ENCODE results near the gene PAMR1.

PAMR1 gene

DNA sequence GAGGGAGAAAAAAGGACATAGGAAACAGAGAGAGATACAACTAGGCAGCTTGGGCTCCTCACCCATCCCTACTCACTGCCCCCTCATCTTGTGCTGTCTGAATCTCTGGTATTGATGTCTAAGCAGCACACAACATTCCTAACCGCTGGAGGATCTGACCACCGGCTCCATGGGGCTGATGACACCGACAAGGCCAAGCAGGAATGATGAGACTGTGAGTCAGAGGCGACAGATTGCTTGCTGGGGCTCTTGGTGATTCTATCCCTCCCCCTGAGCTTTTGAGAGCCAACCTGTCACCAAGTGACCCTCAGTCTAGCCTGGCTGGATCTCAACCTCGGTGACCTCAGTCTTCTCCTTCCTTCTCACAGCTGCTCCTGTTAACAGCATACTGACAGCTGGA lies 13.8 kb downstream of the PAMR1 start:
- Histone ChIP-seq H3K18ac (ENCODE audit: low read length) (no peak overlapping the region), H3K36me3 (ENCODE audit: control insufficient read depth, insufficient read depth, low read length) (no peaks in the 10 kb centered on the region), H3K4me2 (ENCODE audit: low read length) (no peak overlapping the region), H2BK5ac (ENCODE audit: low read length) (no peak overlapping the region), H3K4me3 (ENCODE audit: low read length) (no peak overlapping the region), H2BK120ac (ENCODE audit: low read depth, low read length) (no peak overlapping the region), H3K27me3 (ENCODE audit: insufficient read depth, low read length, poor library complexity) (no peaks in the 10 kb centered on the region), H2BK15ac (replicated peaks; ENCODE audit: low read depth) (no peak overlapping the region), H4K8ac (ENCODE audit: low read depth, low read length) (no peak overlapping the region), H3K23ac (ENCODE audit: low read length) (no peak overlapping the region), H3K9ac (ENCODE audit: low read length) (no peak overlapping the region), H4K5ac (ENCODE audit: low read length) (no peak overlapping the region), H3K56ac (ENCODE audit: low read length) (no peak overlapping the region), H3K4ac (ENCODE audit: low read depth, low read length) (no peak overlapping the region), H3K4me1 (ENCODE audit: control insufficient read depth, low read depth, low read length) (no peaks in the 10 kb centered on the region), H3K79me2 (ENCODE audit: control insufficient read depth, insufficient read depth, low read length) (no peaks in the 10 kb centered on the region), H3K79me1 (ENCODE audit: low read length) (no peaks in the 10 kb centered on the region), H3K27ac (ENCODE audit: low read depth, low read length) (no peak overlapping the region), H2AK5ac (ENCODE audit: low read length) (no peak overlapping the region)
- no CpG with 5 or more reads among the region's 5 CpGs for WGBS (ENCODE audit: extremely low coverage, insufficient coverage, low lambda C conversion rate)
- DNase-seq, result peak; percentile 88

DNA sequence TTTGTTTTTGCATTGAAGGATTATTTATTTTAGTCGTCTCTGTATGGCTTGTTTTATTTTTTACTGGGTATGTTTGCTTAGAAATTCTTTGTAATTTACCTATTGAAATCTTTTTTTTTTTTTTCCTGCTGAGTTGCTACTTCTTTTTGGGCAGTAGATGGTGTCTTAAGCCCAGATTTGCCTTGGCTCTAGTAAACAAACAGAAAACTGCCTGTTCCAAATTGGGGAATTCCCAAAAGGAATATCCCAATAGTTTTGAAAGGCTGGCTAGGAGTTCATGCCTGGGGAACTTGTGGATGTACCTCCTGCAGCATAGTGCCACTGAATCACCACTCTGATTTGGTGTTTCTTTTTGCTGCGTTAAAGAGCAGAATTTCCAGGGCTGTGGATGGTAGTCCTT lies 17.7 kb downstream of the PAMR1 start:
- no peaks in the 10 kb centered on the region for H3K79me1 ChIP-seq (ENCODE audit: low read length)
- H3K4me2 ChIP-seq (ENCODE audit: low read length), result no peak overlapping the region
- no peak overlapping the region for H3K4ac ChIP-seq (ENCODE audit: low read depth, low read length)
- H3K9ac ChIP-seq (ENCODE audit: low read length), result no peak overlapping the region
- no peak for DNase-seq
- no peak overlapping the region for H2BK15ac ChIP-seq (replicated peaks; ENCODE audit: low read depth)
- H2BK5ac ChIP-seq (ENCODE audit: low read length), result no peak overlapping the region
- no peak overlapping the region for H2AK5ac ChIP-seq (ENCODE audit: low read length)
- no peaks in the 10 kb centered on the region for H3K27me3 ChIP-seq (ENCODE audit: insufficient read depth, low read length, poor library complexity)
- no peak overlapping the region for H3K4me3 ChIP-seq (ENCODE audit: low read length)
- no CpG with 5 or more reads among the region's 2 CpGs for WGBS (ENCODE audit: extremely low coverage, insufficient coverage, low lambda C conversion rate)
- H3K27ac ChIP-seq (ENCODE audit: low read depth, low read length), result no peak overlapping the region
- no peak overlapping the region for H3K18ac ChIP-seq (ENCODE audit: low read length)
- no peaks in the 10 kb centered on the region for H3K79me2 ChIP-seq (ENCODE audit: control insufficient read depth, insufficient read depth, low read length)
- H3K23ac ChIP-seq (ENCODE audit: low read length), result no peak overlapping the region
- no peaks in the 10 kb centered on the region for H3K4me1 ChIP-seq (ENCODE audit: control insufficient read depth, low read depth, low read length)
- no peak overlapping the region for H2BK120ac ChIP-seq (ENCODE audit: low read depth, low read length)
- no peaks in the 10 kb centered on the region for H3K36me3 ChIP-seq (ENCODE audit: control insufficient read depth, insufficient read depth, low read length)
- no peak overlapping the region for H3K56ac ChIP-seq (ENCODE audit: low read length)
- no peak overlapping the region for H4K8ac ChIP-seq (ENCODE audit: low read depth, low read length)
- H4K5ac ChIP-seq (ENCODE audit: low read length), result no peak overlapping the region

DNA sequence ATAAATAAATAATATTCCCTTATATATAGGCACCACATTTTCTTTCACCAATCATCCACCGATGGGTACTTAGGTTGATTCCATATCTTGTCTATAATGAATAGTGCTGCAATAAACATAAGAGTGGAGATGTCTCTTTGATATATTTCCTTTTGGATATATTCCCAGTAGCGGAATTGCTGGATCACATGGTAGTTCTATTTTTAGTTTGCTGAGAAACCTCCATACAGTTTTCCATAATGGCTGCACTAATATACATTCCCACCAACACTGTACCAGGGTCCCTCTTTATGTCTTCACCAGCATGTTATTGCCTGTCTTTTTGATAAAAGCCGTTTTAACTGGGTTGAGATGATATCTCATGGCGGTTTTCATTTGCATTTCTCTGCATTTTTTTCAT lies 23.6 kb downstream of the PAMR1 start:
- H2BK120ac ChIP-seq (ENCODE audit: low read depth, low read length), result no peak overlapping the region
- no peak overlapping the region for H3K56ac ChIP-seq (ENCODE audit: low read length)
- no peak overlapping the region for H2AK5ac ChIP-seq (ENCODE audit: low read length)
- no peak overlapping the region for H4K5ac ChIP-seq (ENCODE audit: low read length)
- no peaks in the 10 kb centered on the region for H3K79me1 ChIP-seq (ENCODE audit: low read length)
- no peaks in the 10 kb centered on the region for H3K27me3 ChIP-seq (ENCODE audit: insufficient read depth, low read length, poor library complexity)
- WGBS (ENCODE audit: extremely low coverage, insufficient coverage, low lambda C conversion rate), result no CpG with 5 or more reads among the region's 4 CpGs
- H3K36me3 ChIP-seq (ENCODE audit: control insufficient read depth, insufficient read depth, low read length), result no peaks in the 10 kb centered on the region
- H3K27ac ChIP-seq (ENCODE audit: low read depth, low read length), result no peak overlapping the region
- H3K4me1 ChIP-seq (ENCODE audit: control insufficient read depth, low read depth, low read length), result no peaks in the 10 kb centered on the region
- H2BK15ac ChIP-seq (replicated peaks; ENCODE audit: low read depth), result no peak overlapping the region
- H3K9ac ChIP-seq (ENCODE audit: low read length), result no peak overlapping the region
- no peak overlapping the region for H3K4ac ChIP-seq (ENCODE audit: low read depth, low read length)
- no peak overlapping the region for H2BK5ac ChIP-seq (ENCODE audit: low read length)
- no peak overlapping the region for H4K8ac ChIP-seq (ENCODE audit: low read depth, low read length)
- no peak for DNase-seq
- H3K18ac ChIP-seq (ENCODE audit: low read length), result no peak overlapping the region
- H3K4me3 ChIP-seq (ENCODE audit: low read length), result no peak overlapping the region
- H3K23ac ChIP-seq (ENCODE audit: low read length), result no peak overlapping the region
- no peaks in the 10 kb centered on the region for H3K79me2 ChIP-seq (ENCODE audit: control insufficient read depth, insufficient read depth, low read length)
- no peak overlapping the region for H3K4me2 ChIP-seq (ENCODE audit: low read length)

DNA sequence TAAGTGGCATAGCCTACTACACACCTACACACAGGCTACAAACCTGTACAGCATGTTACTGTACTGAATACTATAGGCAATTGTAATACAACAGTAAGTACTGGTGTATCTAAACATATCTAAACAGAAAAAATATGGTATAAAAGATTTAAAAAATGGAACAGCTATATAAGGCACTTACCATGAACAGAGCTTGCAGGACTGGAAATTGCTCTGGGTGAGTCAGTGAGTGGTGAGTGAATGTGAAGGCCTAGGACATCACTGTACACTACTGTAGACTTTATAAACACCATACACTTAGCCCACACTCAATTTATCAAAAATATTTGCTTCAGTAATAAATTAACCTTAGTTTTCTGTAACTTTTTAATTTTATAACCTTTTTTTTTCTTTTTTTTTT lies 24.7 kb downstream of the PAMR1 start:
- Histone ChIP-seq H3K4me3 (ENCODE audit: low read length) (no peak overlapping the region), H3K27me3 (ENCODE audit: insufficient read depth, low read length, poor library complexity) (no peaks in the 10 kb centered on the region), H3K27ac (ENCODE audit: low read depth, low read length) (no peak overlapping the region), H3K4me1 (ENCODE audit: control insufficient read depth, low read depth, low read length) (no peaks in the 10 kb centered on the region), H2BK5ac (ENCODE audit: low read length) (no peak overlapping the region), H3K4ac (ENCODE audit: low read depth, low read length) (no peak overlapping the region), H3K79me2 (ENCODE audit: control insufficient read depth, insufficient read depth, low read length) (no peaks in the 10 kb centered on the region), H2BK15ac (replicated peaks; ENCODE audit: low read depth) (no peak overlapping the region), H2AK5ac (ENCODE audit: low read length) (no peak overlapping the region), H3K9ac (ENCODE audit: low read length) (no peak overlapping the region), H3K36me3 (ENCODE audit: control insufficient read depth, insufficient read depth, low read length) (no peaks in the 10 kb centered on the region), H3K79me1 (ENCODE audit: low read length) (no peaks in the 10 kb centered on the region), H3K23ac (ENCODE audit: low read length) (no peak overlapping the region), H4K8ac (ENCODE audit: low read depth, low read length) (no peak overlapping the region), H4K5ac (ENCODE audit: low read length) (no peak overlapping the region), H3K56ac (ENCODE audit: low read length) (no peak overlapping the region), H3K18ac (ENCODE audit: low read length) (no peak overlapping the region), H2BK120ac (ENCODE audit: low read depth, low read length) (no peak overlapping the region), H3K4me2 (ENCODE audit: low read length) (no peak overlapping the region)
- DNase-seq, result no peak

DNA sequence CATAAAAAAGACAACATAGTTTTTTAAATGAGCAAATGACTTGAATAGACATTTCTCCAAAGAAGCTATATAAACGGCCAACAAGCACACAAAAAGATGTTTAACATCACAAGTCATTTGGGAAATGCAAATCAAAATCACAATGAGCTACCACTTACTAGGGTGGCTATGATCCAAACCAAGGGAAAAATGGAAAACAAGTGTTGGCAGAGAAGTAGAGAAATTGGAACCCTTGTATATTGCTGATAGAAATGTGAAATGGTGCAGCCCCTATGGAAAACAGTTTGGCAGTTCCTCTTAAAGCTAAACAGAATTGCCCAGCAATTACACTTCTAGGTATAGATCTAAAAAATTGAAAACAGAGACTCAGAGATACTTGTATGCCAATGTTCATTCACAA lies 29.0 kb downstream of the PAMR1 start:
- H3K79me2 ChIP-seq (ENCODE audit: control insufficient read depth, insufficient read depth, low read length), result no peaks in the 10 kb centered on the region
- H3K4me1 ChIP-seq (ENCODE audit: control insufficient read depth, low read depth, low read length), result no peaks in the 10 kb centered on the region
- no peak overlapping the region for H3K18ac ChIP-seq (ENCODE audit: low read length)
- H3K4me3 ChIP-seq (ENCODE audit: low read length), result no peak overlapping the region
- no peak overlapping the region for H2AK5ac ChIP-seq (ENCODE audit: low read length)
- no peak overlapping the region for H3K4me2 ChIP-seq (ENCODE audit: low read length)
- H3K23ac ChIP-seq (ENCODE audit: low read length), result no peak overlapping the region
- H4K8ac ChIP-seq (ENCODE audit: low read depth, low read length), result no peak overlapping the region
- H3K27ac ChIP-seq (ENCODE audit: low read depth, low read length), result no peak overlapping the region
- H3K36me3 ChIP-seq (ENCODE audit: control insufficient read depth, insufficient read depth, low read length), result no peaks in the 10 kb centered on the region
- H3K27me3 ChIP-seq (ENCODE audit: insufficient read depth, low read length, poor library complexity), result no peaks in the 10 kb centered on the region
- H2BK120ac ChIP-seq (ENCODE audit: low read depth, low read length), result no peak overlapping the region
- no peak overlapping the region for H3K9ac ChIP-seq (ENCODE audit: low read length)
- no peaks in the 10 kb centered on the region for H3K79me1 ChIP-seq (ENCODE audit: low read length)
- H3K56ac ChIP-seq (ENCODE audit: low read length), result no peak overlapping the region
- DNase-seq, result no peak
- H3K4ac ChIP-seq (ENCODE audit: low read depth, low read length), result no peak overlapping the region
- no peak overlapping the region for H4K5ac ChIP-seq (ENCODE audit: low read length)
- H2BK5ac ChIP-seq (ENCODE audit: low read length), result no peak overlapping the region
- WGBS (ENCODE audit: extremely low coverage, insufficient coverage, low lambda C conversion rate), result no CpG with 5 or more reads among the region's 1 CpG
- H2BK15ac ChIP-seq (replicated peaks; ENCODE audit: low read depth), result no peak overlapping the region

DNA sequence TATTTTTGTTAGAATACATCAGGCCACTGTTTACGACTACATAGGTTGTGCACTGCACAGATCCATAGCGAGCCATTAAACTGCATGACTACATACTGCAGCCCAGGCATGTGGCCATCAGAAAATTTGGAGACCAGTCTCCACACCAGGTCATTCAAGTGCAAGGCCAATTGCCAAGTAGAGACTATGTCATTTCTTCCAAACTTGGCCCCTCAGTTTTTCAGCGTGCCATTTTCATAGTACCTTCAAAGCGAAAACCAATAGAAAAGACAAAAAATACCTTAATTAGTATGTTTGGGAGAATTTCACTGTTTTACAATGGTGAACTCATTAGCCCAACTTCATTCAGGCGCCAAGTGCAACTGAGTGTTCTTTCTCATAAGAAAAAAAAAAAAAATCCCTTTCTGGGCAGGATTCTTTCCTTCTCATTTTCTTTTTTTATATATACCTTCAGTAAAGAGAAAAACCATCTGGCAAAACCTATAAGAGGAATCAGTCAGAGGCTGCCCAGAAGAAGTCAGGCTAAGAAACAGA lies 30.4 kb downstream of the PAMR1 start:
- Histone ChIP-seq H3K4me3 (ENCODE audit: low read length) (no peak overlapping the region), H2AK5ac (ENCODE audit: low read length) (no peak overlapping the region), H3K4me2 (ENCODE audit: low read length) (no peak overlapping the region), H3K36me3 (ENCODE audit: control insufficient read depth, insufficient read depth, low read length) (no peaks in the 10 kb centered on the region), H3K23ac (ENCODE audit: low read length) (no peak overlapping the region), H3K18ac (ENCODE audit: low read length) (no peak overlapping the region), H3K27ac (ENCODE audit: low read depth, low read length) (no peak overlapping the region), H4K5ac (ENCODE audit: low read length) (no peak overlapping the region), H3K79me1 (ENCODE audit: low read length) (no peaks in the 10 kb centered on the region), H3K56ac (ENCODE audit: low read length) (no peak overlapping the region), H3K4me1 (ENCODE audit: control insufficient read depth, low read depth, low read length) (no peaks in the 10 kb centered on the region), H3K79me2 (ENCODE audit: control insufficient read depth, insufficient read depth, low read length) (no peaks in the 10 kb centered on the region), H3K27me3 (ENCODE audit: insufficient read depth, low read length, poor library complexity) (no peaks in the 10 kb centered on the region), H4K8ac (ENCODE audit: low read depth, low read length) (no peak overlapping the region), H3K4ac (ENCODE audit: low read depth, low read length) (no peak overlapping the region), H2BK5ac (ENCODE audit: low read length) (no peak overlapping the region), H3K9ac (ENCODE audit: low read length) (no peak overlapping the region), H2BK120ac (ENCODE audit: low read depth, low read length) (no peak overlapping the region), H2BK15ac (replicated peaks; ENCODE audit: low read depth) (no peak overlapping the region)
- whole genome bisulfite sequencing (ENCODE audit: extremely low coverage, insufficient coverage, low lambda C conversion rate), result no CpG with 5 or more reads among the region's 5 CpGs
- no peak for DNase-seq
